PFSK-1 (cell line): ENCODE data around the gene CPLANE2.

ENCODE experiments used
- FOXP2 ChIP-seq: optimal IDR thresholded peaks from 2 replicates; pipeline ENCODE3; 2011; ENCODE audit warnings: borderline replicate concordance, control low read depth, inconsistent platforms; ENCODE audit not compliant: insufficient read depth; ENCODE audit errors: extremely low read length, extremely low read depth
- POLR2AphosphoS5 ChIP-seq: IDR thresholded peaks from 2 replicates; pipeline ENCODE4 v1.6.1; 2012; ENCODE audit warnings: low read depth, mild to moderate bottlenecking, control low read depth, low read length, moderate library complexity
- REST ChIP-seq, 2 experiments: IDR thresholded peaks; 2 replicates each; pipeline versions ENCODE4 v1.6.1 to v1.8.0; 2011 to 2012; ENCODE audit warnings: low read depth in 2 of 2, low read length in 2 of 2, control low read depth in 1 of 2, inconsistent platforms in 1 of 2, mild to moderate bottlenecking in 1 of 2, moderate library complexity in 1 of 2; ENCODE audit not compliant: insufficient read depth in 1 of 2
- SIN3A ChIP-seq: IDR thresholded peaks from 2 replicates; pipeline ENCODE4 v1.6.1; 2012; ENCODE audit warnings: mild to moderate bottlenecking, low read length, moderate library complexity, borderline replicate concordance; ENCODE audit not compliant: insufficient read depth
- TAF1 ChIP-seq: IDR thresholded peaks from 2 replicates; pipeline ENCODE4 v1.6.1; 2012; ENCODE audit warnings: low read length, control low read depth, borderline replicate concordance; ENCODE audit not compliant: insufficient read depth

CPLANE2 gene

GRCh38 chr1:16189003-16189402 lies 48.0 kb downstream of the CPLANE2 start:
- TF ChIP-seq TAF1 = no peak
- TF ChIP-seq SIN3A = no peak
- no peak for TF ChIP-seq POLR2AphosphoS5
- no peak for TF ChIP-seq FOXP2
- no peak for TF ChIP-seq REST (IDR thresholded peaks at IDR 0.05; ENCODE audit: insufficient read depth in 1 of 2, low read depth in 2 of 2, low read length in 2 of 2)

GRCh38 chr1:16187748-16188401 lies 49.1 kb downstream of the CPLANE2 start:
- TF ChIP-seq TAF1 (no peak), POLR2AphosphoS5 (no peak), SIN3A (no peak), FOXP2 (no peak)

GRCh38 chr1:16186655-16187235 lies 50.2 kb downstream of the CPLANE2 start:
- TF ChIP-seq SIN3A = no peak
- TF ChIP-seq TAF1 = no peak
- no peak for TF ChIP-seq FOXP2
- no peak for TF ChIP-seq REST (IDR thresholded peaks at IDR 0.05; ENCODE audit: insufficient read depth in 1 of 2, low read depth in 2 of 2, low read length in 2 of 2)
- no peak for TF ChIP-seq POLR2AphosphoS5

- TF ChIP-seq SIN3A = no peak
- no peak for TF ChIP-seq TAF1
- TF ChIP-seq FOXP2 = no peak
- no peak for TF ChIP-seq REST (IDR thresholded peaks at IDR 0.05; ENCODE audit: insufficient read depth in 1 of 2, low read depth in 2 of 2, low read length in 2 of 2)
- no peak for TF ChIP-seq POLR2AphosphoS5
Measured at GRCh38 chr1:16184557-16185303, 52.3 kb downstream of the CPLANE2 start.

- TF ChIP-seq TAF1 (no peak), FOXP2 (no peak), SIN3A (no peak), REST (IDR thresholded peaks at IDR 0.05; ENCODE audit: insufficient read depth in 1 of 2, low read depth in 2 of 2, low read length in 2 of 2) (no peak), POLR2AphosphoS5 (no peak)
Measured at GRCh38 chr1:16183765-16184556, 53.0 kb downstream of the CPLANE2 start.
